Measurements from ENCODE around the gene TRPV5.

DNA sequence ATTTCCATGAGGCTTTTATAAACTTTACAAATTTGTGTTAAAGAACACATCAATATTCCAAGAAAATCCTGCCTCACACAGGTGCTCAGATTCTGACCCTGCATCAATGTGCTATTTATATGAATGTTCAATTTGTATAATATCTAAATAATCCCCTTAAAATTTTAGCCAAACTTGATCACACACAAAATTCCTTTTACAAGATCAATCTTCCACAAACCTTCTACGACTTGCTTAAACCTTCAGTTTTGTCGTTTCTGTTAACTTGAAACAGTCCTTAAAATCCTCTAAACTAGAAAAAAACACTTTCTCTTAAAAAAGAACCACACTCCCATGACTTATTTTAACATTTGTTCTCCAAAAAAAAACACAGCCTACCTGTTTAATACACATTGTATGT is 27.8 kb downstream of the TRPV5 start:
- no peak for TF ChIP-seq EZH2 (IDR thresholded peaks at IDR 0.05; ENCODE audit: insufficient read depth, poor library complexity, severe bottlenecking)
- TF ChIP-seq EZH2phosphoT487 (IDR thresholded peaks at IDR 0.05; ENCODE audit: insufficient read depth, low read depth) = no peak
